Transverse colon (tissue), 4 donors: ENCODE measurements around the gene PSMC3IP. TPM values are rescaled to one million over a fixed set of nuclear protein-coding genes. Genes with fewer than 3 reads are reported as not detected.

Source experiments
- DNase-seq: peaks from one replicate; pipeline ENCODE4 v3.0.0-alpha.2; 2019
- H3K27ac ChIP-seq, 4 donors: fragments of 200-600 bp; sonication (generic); 2 replicates each; pipeline ENCODE4 v1.5.1; 2016 to 2018; ENCODE audit warnings: inconsistent platforms in 4 of 4
- H3K27me3 ChIP-seq: fragments of 200-600 bp; sonication (generic); 2 replicates; pipeline ENCODE4 v1.5.1; 2017; ENCODE audit warnings: inconsistent platforms
- H3K36me3 ChIP-seq, 4 donors: fragments of 200-600 bp; sonication (generic); 2 replicates each; pipeline ENCODE4 v1.5.1; 2017 to 2019; ENCODE audit warnings: inconsistent platforms in 4 of 4
- H3K4me1 ChIP-seq, 4 donors: fragments of 200-600 bp; sonication (generic); 2 replicates each; pipeline ENCODE4 v1.5.1; 2017 to 2020; ENCODE audit warnings: inconsistent platforms in 4 of 4
- H3K4me3 ChIP-seq, 4 donors: fragments of 200-600 bp; sonication (generic); 1 replicate in 1 of 4; 2 replicates in 3 of 4; pipeline versions ENCODE4 v1.5.1 to v1.6.1; 2017 to 2019; ENCODE audit warnings: inconsistent platforms in 4 of 4
- H3K9me3 ChIP-seq, 2 donors: fragments of 200-600 bp; sonication (generic); 2 replicates each; pipeline ENCODE4 v1.5.1; 2017 to 2019; ENCODE audit warnings: inconsistent platforms in 2 of 2
- EP300 ChIP-seq: sonication (generic); formaldehyde crosslinking; IDR thresholded peaks from one replicate; pipeline ENCODE4 v1.6.1; 2017; ENCODE audit warnings: antibody characterized with exemption, low read depth
- POLR2A ChIP-seq: fragments of 450-650 bp; IDR thresholded peaks from one replicate; pipeline ENCODE4 v1.6.1; 2016; ENCODE audit warnings: antibody characterized with exemption, mild to moderate bottlenecking, moderate library complexity
- POLR2AphosphoS5 ChIP-seq, 3 donors: sonication (generic); formaldehyde crosslinking; IDR thresholded peaks; one replicate each; pipeline ENCODE4 v1.6.1; 2016; ENCODE audit warnings: antibody characterized with exemption in 3 of 3
- WGBS, 2 donors: methylation state at CpG; one replicate each; pipeline ENCODE4 v1.1.5; 2018; ENCODE audit warnings: low coverage in 1 of 2; 5-methylcytosine and 5-hydroxymethylcytosine counted together
- in situ Hi-C, 4 donors: fragments of 200-750 bp; cut with MboI; loops; one replicate each; pipeline versions ENCODE4 v1.15.0 to v1.15.1; 2017; ENCODE audit warnings: low sequenced_read_pairs in 3 of 4, low pct_ligation_motif_present in 1 of 4, low pct_unique_long_range_greater_than_20kb in 1 of 4
- intact Hi-C: fragments of 100-400 bp; cut with DNase I; formaldehyde crosslinking; loops from one replicate; pipeline ENCODE4 v1.15.1; 2023; ENCODE audit warnings: low total_unique reads
- total RNA-seq, 4 donors: library from RNA; depleted of rRNA; stranded (reverse); fragments of >200 nt; gene quantifications; one replicate each; pipeline ENCODE4 v1.1.0, GENCODE V29; 2016
- TF ChIP-seq, protein P1 (sequence below), 5 experiments: fragments of 200-600 bp in 3 of 5; fragments of 450-650 bp in 2 of 5; sonication (generic) in 3 of 5; IDR thresholded peaks; 1 replicate in 2 of 5; 2 replicates in 3 of 5; pipeline ENCODE4 v1.5.1; 2016 to 2017; ENCODE audit warnings: antibody characterized with exemption in 5 of 5, inconsistent platforms in 3 of 5, mild to moderate bottlenecking in 2 of 5, moderate library complexity in 1 of 5

PSMC3IP gene
- total RNA-seq, 4 donors from 2014 or later = 0.96 to 2.6 (median 1.3) TPM; not detected in 1

- DNase-seq = no peak
- in situ Hi-C loops (loop anchor here in 3 of 4 donors (25.0 kb wide), 1 partner anchor 96 kb away; the partner anchor contains the start of genes CCR10 (in 3 of the 3), CNTNAP1 (in 3 of the 3) and PLEKHH3 (in 3 of the 3)), intact Hi-C loops (no loop called here)
- WGBS, 2 donors = 91 to 100% methylated on average over 1 to 2 of the region's 2 CpGs
- TF ChIP-seq POLR2AphosphoS5 (IDR thresholded peaks at IDR 0.05) (no peak), EP300 (no peak), POLR2A (no peak)
- TF ChIP-seq, protein P1, sequence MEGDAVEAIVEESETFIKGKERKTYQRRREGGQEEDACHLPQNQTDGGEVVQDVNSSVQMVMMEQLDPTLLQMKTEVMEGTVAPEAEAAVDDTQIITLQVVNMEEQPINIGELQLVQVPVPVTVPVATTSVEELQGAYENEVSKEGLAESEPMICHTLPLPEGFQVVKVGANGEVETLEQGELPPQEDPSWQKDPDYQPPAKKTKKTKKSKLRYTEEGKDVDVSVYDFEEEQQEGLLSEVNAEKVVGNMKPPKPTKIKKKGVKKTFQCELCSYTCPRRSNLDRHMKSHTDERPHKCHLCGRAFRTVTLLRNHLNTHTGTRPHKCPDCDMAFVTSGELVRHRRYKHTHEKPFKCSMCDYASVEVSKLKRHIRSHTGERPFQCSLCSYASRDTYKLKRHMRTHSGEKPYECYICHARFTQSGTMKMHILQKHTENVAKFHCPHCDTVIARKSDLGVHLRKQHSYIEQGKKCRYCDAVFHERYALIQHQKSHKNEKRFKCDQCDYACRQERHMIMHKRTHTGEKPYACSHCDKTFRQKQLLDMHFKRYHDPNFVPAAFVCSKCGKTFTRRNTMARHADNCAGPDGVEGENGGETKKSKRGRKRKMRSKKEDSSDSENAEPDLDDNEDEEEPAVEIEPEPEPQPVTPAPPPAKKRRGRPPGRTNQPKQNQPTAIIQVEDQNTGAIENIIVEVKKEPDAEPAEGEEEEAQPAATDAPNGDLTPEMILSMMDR (IDR thresholded peaks at IDR 0.05) = no peak
- Histone ChIP-seq H3K36me3 (peaks cover 0 to 45% (median 14%) of the 10 kb centered on the region in 4 donors), H3K4me1 (no peaks in the 10 kb centered on the region), H3K4me3 (no peak overlapping the region), H3K9me3 (no peaks in the 10 kb centered on the region), H3K27ac (no peak overlapping the region), H3K27me3 (no peaks in the 10 kb centered on the region)
These were observed 13.4 kb upstream of the PSMC3IP start for GRCh38 chr17:42590886-42591285.

DNA sequence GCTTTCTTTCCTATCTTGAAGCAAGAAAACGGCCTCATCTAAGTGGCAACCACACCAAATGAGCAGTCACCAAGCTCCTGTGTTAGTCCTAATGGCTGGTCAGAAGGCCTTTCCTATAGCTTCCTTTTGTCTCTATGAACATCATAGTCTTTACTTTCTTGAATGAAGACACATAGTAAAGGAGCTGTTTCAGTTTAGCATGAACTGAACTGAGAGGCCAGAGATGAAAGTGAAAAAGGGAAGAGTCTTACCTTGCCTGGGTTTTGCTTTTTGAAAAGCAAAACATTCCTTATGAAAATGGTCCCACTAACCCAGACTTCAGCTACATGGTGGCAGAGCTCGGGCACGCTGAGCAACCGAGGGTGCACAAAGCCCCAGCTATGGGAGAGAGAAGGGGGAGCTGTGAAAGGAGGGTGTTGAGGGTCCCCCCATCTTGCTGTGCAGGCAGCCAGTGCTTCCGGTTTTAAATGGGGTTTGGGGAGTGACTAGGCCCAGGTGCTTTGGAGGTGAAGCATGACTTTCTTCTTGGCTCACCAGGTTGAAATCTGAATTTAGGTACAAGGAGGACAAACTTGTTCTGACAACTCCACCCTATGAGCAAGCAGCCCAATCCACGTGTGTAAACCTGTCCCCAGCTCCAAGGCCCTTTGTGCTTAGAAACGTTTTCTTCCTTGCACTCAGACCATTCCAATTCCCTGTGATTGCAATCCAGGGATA is 9.1 kb upstream of the PSMC3IP start:
- DNase-seq = no peak
- in situ Hi-C loops (loop anchor here in 3 of 4 donors (25.0 kb wide), 1 partner anchor 101 kb away; the partner anchor contains the start of genes CCR10 (in 3 of the 3), CNTNAP1 (in 3 of the 3) and PLEKHH3 (in 3 of the 3)), intact Hi-C loops (loop anchor here (10.0 kb wide), 1 partner anchor 178 kb away; the partner anchor contains the start of gene RAMP2)
- Histone ChIP-seq H3K36me3 (peaks cover 0 to 73% (median 32%) of the 10 kb centered on the region in 4 donors), H3K4me3 (no peak overlapping the region), H3K4me1 (peaks cover 0 to 6% (median 0%) of the 10 kb centered on the region in 4 donors), H3K27me3 (no peaks in the 10 kb centered on the region), H3K9me3 (no peaks in the 10 kb centered on the region), H3K27ac (no peak overlapping the region)
- 55 to 68% methylated on average over 3 to 7 of the region's 7 CpGs for WGBS, 2 donors
- TF ChIP-seq POLR2AphosphoS5 (IDR thresholded peaks at IDR 0.05) = no peak
- TF ChIP-seq, protein P1 (IDR thresholded peaks at IDR 0.05) = no peak
- no peak for TF ChIP-seq EP300
- no peak for TF ChIP-seq POLR2A

- no peaks in the 10 kb centered on the region for H3K27me3 ChIP-seq
- TF ChIP-seq POLR2A = no peak
- TF ChIP-seq, protein P1 (IDR thresholded peaks at IDR 0.05) = no peak
- TF ChIP-seq POLR2AphosphoS5 (IDR thresholded peaks at IDR 0.05) = no peak
- no peak for TF ChIP-seq EP300
- no peak for DNase-seq
- WGBS, 2 donors = 35% methylated on average over 1 of the region's 1 CpG; no CpG with 5 or more reads in 1 of the 2 donors
- H3K4me1 ChIP-seq = peaks cover 0 to 6% (median 0%) of the 10 kb centered on the region in 4 donors
- in situ Hi-C loops (loop anchor here in 3 of 4 donors (25.0 kb wide), 1 partner anchor 102 kb away; the partner anchor contains the start of genes CCR10 (in 3 of the 3), CNTNAP1 (in 3 of the 3) and PLEKHH3 (in 3 of the 3)), intact Hi-C loops (loop anchor here (10.0 kb wide), 1 partner anchor 179 kb away; the partner anchor contains the start of gene RAMP2)
- peaks cover 0 to 65% (median 30%) of the 10 kb centered on the region in 4 donors for H3K36me3 ChIP-seq
- H3K27ac ChIP-seq = no peak overlapping the region
- no peak overlapping the region for H3K4me3 ChIP-seq
- no peaks in the 10 kb centered on the region for H3K9me3 ChIP-seq
These were observed 7.8 kb upstream of the PSMC3IP start for GRCh38 chr17:42585353-42585752.

GRCh38 chr17:42584880-42585279 is 7.4 kb upstream of the PSMC3IP start:
- in situ Hi-C loops (loop anchor here in 3 of 4 donors (25.0 kb wide), 1 partner anchor 102 kb away; the partner anchor contains the start of genes CCR10 (in 3 of the 3), CNTNAP1 (in 3 of the 3) and PLEKHH3 (in 3 of the 3)), intact Hi-C loops (loop anchor here (10.0 kb wide), 1 partner anchor 180 kb away; the partner anchor contains the start of gene RAMP2)
- Histone ChIP-seq H3K27me3 (no peaks in the 10 kb centered on the region), H3K4me3 (no peak overlapping the region), H3K4me1 (peaks cover 0 to 6% (median 0%) of the 10 kb centered on the region in 4 donors), H3K36me3 (peaks cover 0 to 61% (median 29%) of the 10 kb centered on the region in 4 donors), H3K9me3 (no peaks in the 10 kb centered on the region), H3K27ac (no peak overlapping the region)
- no peak for DNase-seq
- TF ChIP-seq POLR2A = no peak
- TF ChIP-seq, protein P1 (IDR thresholded peaks at IDR 0.05) = no peak
- WGBS, 2 donors = 74 to 89% methylated on average over 3 to 9 of the region's 9 CpGs
